Naive B cell (primary cell): ENCODE results near the gene SLC33A1. TPM values are rescaled to one million over a fixed set of nuclear protein-coding genes. Genes with fewer than 3 reads are reported as not detected.
"Not testable (repeated sequence)": the region's sequence is repeated elsewhere in the genome, so short reads cannot be mapped to it uniquely, and the experiment has no call there.

Experiments used
- ATAC-seq, 2 donors: fragments of 150-1000 bp; cut with Tn5 transposase; 2 replicates each; pipeline ENCODE4 v1.10.0; 2021; ENCODE audit warnings: low read depth in 2 of 2, mild to moderate bottlenecking in 2 of 2, moderate library complexity in 2 of 2
- DNase-seq: peaks from one replicate; pipeline ENCODE4 v3.0.0; 2022
- H3K27ac Mint-ChIP-seq, 6 donors: one replicate each; pipeline ENCODE4 v1.8.0; 2020 to 2022; ENCODE audit warnings: mild to moderate bottlenecking in 6 of 6, mixed read lengths in 6 of 6, moderate library complexity in 5 of 6, inconsistent platforms in 2 of 6
- H3K27me3 Mint-ChIP-seq, 3 donors: one replicate each; pipeline ENCODE4 v1.8.0; 2021 to 2022; ENCODE audit warnings: mixed read lengths in 3 of 3, mild to moderate bottlenecking in 1 of 3
- H3K36me3 Mint-ChIP-seq, 2 donors: one replicate each; pipeline ENCODE4 v1.8.0; 2020 to 2022; ENCODE audit warnings: mixed read lengths in 2 of 2, inconsistent platforms in 1 of 2, mild to moderate bottlenecking in 1 of 2
- H3K4me1 Mint-ChIP-seq, 3 donors: one replicate each; pipeline ENCODE4 v1.8.0; 2020 to 2022; ENCODE audit warnings: mixed read lengths in 3 of 3, inconsistent platforms in 1 of 3, mild to moderate bottlenecking in 1 of 3, moderate library complexity in 1 of 3
- H3K4me3 Mint-ChIP-seq, 8 donors: one replicate each; pipeline ENCODE4 v1.8.0; 2020 to 2022; ENCODE audit warnings: mild to moderate bottlenecking in 8 of 8, mixed read lengths in 8 of 8, moderate library complexity in 8 of 8, inconsistent platforms in 2 of 8
- H3K9me3 Mint-ChIP-seq, 7 donors: one replicate each; pipeline ENCODE4 v1.8.0; 2020 to 2022; ENCODE audit warnings: mixed read lengths in 7 of 7, mild to moderate bottlenecking in 5 of 7, inconsistent platforms in 2 of 7, moderate library complexity in 1 of 7
- polyA plus RNA-seq, 6 donors: library from polyadenylated mRNA; unstranded; fragments of 300-500 nt; fragmentation: Illumina TruSeq; gene quantifications; one replicate each; pipeline ENCODE4 v1.2.3, GENCODE V29; 2021; ENCODE audit warnings: low read depth in 6 of 6

Gene SLC33A1
- 10 to 100 TPM; 10.5 to 21.1 (median 13.9) TPM for polyA plus RNA-seq

DNA sequence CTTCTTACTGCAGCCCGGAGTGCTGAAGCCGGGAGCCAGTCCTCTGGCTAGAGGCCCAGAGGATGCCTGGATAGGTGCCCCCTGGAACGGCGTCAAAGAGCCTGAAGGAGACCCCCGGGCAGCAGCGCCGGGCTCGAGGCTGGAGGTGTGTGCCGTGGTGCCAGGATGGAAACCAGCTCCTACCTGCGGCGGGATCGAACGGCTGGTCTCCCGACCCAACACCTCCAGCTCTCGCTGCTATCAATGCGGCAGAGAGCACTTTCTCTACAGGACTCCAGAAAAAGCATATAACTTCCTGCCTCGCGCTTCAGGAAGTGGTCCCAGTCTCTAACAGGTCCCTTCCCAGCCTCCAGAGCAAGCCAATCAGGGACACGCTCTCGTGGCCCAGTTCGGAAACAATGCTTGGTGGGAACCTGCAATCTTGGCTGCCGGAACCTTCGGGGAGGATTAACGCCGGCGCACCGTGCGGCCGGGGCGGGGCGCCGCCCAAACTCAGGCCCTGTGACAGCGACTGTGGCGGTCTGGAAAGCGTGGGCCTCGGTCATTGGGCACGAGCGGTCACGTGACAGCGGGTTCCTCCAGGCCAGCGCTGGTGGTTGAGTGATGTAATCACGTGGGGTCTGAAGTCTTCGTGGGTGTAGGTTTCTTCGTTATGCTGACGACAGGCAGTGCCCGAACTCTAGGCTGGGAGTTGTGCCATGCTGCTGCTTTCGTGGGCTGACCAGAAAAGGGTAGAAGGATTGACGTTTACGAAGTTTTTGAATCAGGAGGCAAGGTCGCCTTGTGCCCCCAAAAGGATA, at the start of gene SLC33A1:
Gene SLC33A1, minus strand, starts transcription at position 287 of the 800 bp plus-strand sequence. CDS start 430 bp downstream, outside the sequence.
- peak within 1 kb of the TSS; percentile 94 to 99 (median 99) for H3K27ac Mint-ChIP-seq
- H3K4me1 Mint-ChIP-seq, result peaks cover 24 to 42% (median 34%) of the 10 kb centered on the region in 3 donors
- peak; percentile 90 to 92 for ATAC-seq
- H3K9me3 Mint-ChIP-seq, result peaks cover 0 to 6% (median 3%) of the 10 kb centered on the region in 7 donors
- no peaks in the 10 kb centered on the region for H3K27me3 Mint-ChIP-seq
- H3K36me3 Mint-ChIP-seq, result no peaks in the 10 kb centered on the region
- H3K4me3 Mint-ChIP-seq, result peak within 1 kb of the TSS; percentile 92 to 98 (median 96)
- DNase-seq, result peak; percentile 99

- Mint-ChIP-seq H3K4me3 (no peak overlapping the region), H3K27ac (no peak overlapping the region), H3K4me1 (peaks cover 0 to 7% (median 3%) of the 10 kb centered on the region in 3 donors), H3K9me3 (no peaks in the 10 kb centered on the region), H3K36me3 (peaks cover 18 to 28% of the 10 kb centered on the region in 2 donors), H3K27me3 (no peaks in the 10 kb centered on the region)
- DNase-seq (no peak), ATAC-seq (no peak)
Observed at GRCh38 chr3:155895379-155895900, 41.2 kb upstream of the SLC33A1 start.

- Mint-ChIP-seq H3K27me3 (no peaks in the 10 kb centered on the region), H3K9me3 (no peaks in the 10 kb centered on the region), H3K4me1 (peaks cover 16 to 27% (median 24%) of the 10 kb centered on the region in 3 donors), H3K36me3 (peaks cover 0 to 14% of the 10 kb centered on the region in 2 donors), H3K27ac (peak overlapping the region in 1 of 6 donors; percentile 54), H3K4me3 (no peak overlapping the region)
- DNase-seq (no peak), ATAC-seq (no peak)
Observed at GRCh38 chr3:155891321-155891720, 37.1 kb upstream of the SLC33A1 start.

DNA sequence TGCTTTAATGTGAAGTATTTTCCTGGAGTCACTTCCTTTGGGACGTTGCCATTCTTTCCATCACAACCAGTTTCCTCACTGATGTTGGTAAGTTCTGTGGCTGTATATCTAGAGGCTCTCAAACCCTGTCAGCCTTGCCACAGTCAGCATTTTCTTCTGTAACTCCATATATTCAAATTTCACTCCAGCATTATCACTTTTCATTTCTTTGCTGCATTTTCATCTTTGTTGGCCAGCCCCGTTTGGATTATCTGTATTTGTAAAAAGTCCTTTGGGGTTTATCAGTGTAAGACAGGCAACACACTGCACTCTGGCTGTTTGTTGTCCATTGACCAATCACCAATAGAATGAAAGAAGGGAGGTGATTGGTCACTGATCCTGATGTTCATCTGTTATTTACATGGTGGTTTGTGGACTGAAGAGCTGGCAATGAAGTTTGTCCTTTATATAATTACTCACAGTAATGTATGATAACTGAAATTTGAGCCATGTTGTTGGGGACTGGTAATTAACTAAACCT, 36.5 kb upstream of the SLC33A1 start:
- no peak for ATAC-seq
- no peaks in the 10 kb centered on the region for H3K9me3 Mint-ChIP-seq
- no peak overlapping the region for H3K4me3 Mint-ChIP-seq
- peaks cover 21 to 27% (median 27%) of the 10 kb centered on the region in 3 donors for H3K4me1 Mint-ChIP-seq
- H3K27me3 Mint-ChIP-seq, result no peaks in the 10 kb centered on the region
- DNase-seq, result no peak
- peak overlapping the region in 1 of 6 donors; percentile 65 for H3K27ac Mint-ChIP-seq
- H3K36me3 Mint-ChIP-seq, result peaks cover 0 to 14% of the 10 kb centered on the region in 2 donors

GRCh38 chr3:155889952-155890351, 35.7 kb upstream of the SLC33A1 start:
- ATAC-seq (no peak), DNase-seq (no peak)
- peaks cover 0 to 9% of the 10 kb centered on the region in 2 donors for H3K36me3 Mint-ChIP-seq
- no peaks in the 10 kb centered on the region for H3K9me3 Mint-ChIP-seq
- no peak overlapping the region for H3K4me3 Mint-ChIP-seq
- peak overlapping the region in 2 of 6 donors; percentile 24 to 33 for H3K27ac Mint-ChIP-seq
- H3K27me3 Mint-ChIP-seq, result no peaks in the 10 kb centered on the region
- H3K4me1 Mint-ChIP-seq, result peaks cover 22 to 27% (median 27%) of the 10 kb centered on the region in 3 donors

- no peak overlapping the region for H3K27ac Mint-ChIP-seq
- no peak overlapping the region for H3K4me3 Mint-ChIP-seq
- peaks cover 29 to 32% (median 32%) of the 10 kb centered on the region in 3 donors for H3K4me1 Mint-ChIP-seq
- H3K36me3 Mint-ChIP-seq, result peaks cover 0 to 5% of the 10 kb centered on the region in 2 donors
- no peaks in the 10 kb centered on the region for H3K9me3 Mint-ChIP-seq
- no peak for DNase-seq
- no peak for ATAC-seq
- H3K27me3 Mint-ChIP-seq, result no peaks in the 10 kb centered on the region
Observed at GRCh38 chr3:155889212-155889611, 35.0 kb upstream of the SLC33A1 start.

GRCh38 chr3:155886915-155887314, 32.7 kb upstream of the SLC33A1 start:
- Mint-ChIP-seq H3K27ac (peak overlapping the region in 1 of 6 donors; percentile 30), H3K4me1 (peaks cover 33 to 35% (median 35%) of the 10 kb centered on the region in 3 donors), H3K9me3 (no peaks in the 10 kb centered on the region), H3K4me3 (no peak overlapping the region), H3K27me3 (no peaks in the 10 kb centered on the region), H3K36me3 (no peaks in the 10 kb centered on the region)
- ATAC-seq (no peak), DNase-seq (no peak)

DNA sequence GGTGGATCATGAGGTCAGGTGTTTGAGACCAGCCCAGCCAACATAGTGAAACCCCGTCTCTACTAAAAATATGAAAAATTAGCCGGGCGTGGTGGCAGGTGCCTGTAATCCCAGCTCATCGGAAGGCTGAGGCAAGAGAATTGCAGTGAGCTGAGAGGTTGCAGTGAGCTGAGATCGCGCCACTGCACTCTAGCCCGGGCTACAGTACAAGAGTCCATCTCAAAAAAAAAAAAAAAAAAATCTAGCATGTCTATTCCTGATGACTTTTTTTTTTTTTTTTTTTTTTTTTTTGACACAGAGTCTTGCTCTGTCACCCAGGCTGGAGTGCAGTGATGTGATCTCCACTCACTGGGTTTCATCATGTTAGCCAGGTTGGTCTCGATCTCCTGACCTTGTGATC, 32.1 kb upstream of the SLC33A1 start:
- H3K27me3 Mint-ChIP-seq, ATAC-seq, H3K4me3 Mint-ChIP-seq, H3K9me3 Mint-ChIP-seq, H3K36me3 Mint-ChIP-seq, DNase-seq: not testable (repeated sequence)
- H3K27ac Mint-ChIP-seq, result peak overlapping the region in 1 of 6 donors; percentile 36
- peaks cover 38 to 41% (median 41%) of the 10 kb centered on the region in 3 donors for H3K4me1 Mint-ChIP-seq

- H3K9me3 Mint-ChIP-seq, result no peaks in the 10 kb centered on the region
Observed at GRCh38 chr3:155885292-155885691, 31.1 kb upstream of the SLC33A1 start.

GRCh38 chr3:155884292-155884691, 30.1 kb upstream of the SLC33A1 start:
- Mint-ChIP-seq H3K4me1 (peaks cover 36 to 43% (median 41%) of the 10 kb centered on the region in 3 donors), H3K9me3 (no peaks in the 10 kb centered on the region)

More at GRCh38 chr3:155885292-155885691, 31.1 kb upstream of the SLC33A1 start:
- H3K36me3 Mint-ChIP-seq, result no peaks in the 10 kb centered on the region
- DNase-seq, result no peak
- no peak overlapping the region for H3K4me3 Mint-ChIP-seq
- H3K27ac Mint-ChIP-seq, result no peak overlapping the region
- peaks cover 38 to 42% (median 42%) of the 10 kb centered on the region in 3 donors for H3K4me1 Mint-ChIP-seq
- no peak for ATAC-seq
- H3K27me3 Mint-ChIP-seq, result no peaks in the 10 kb centered on the region

GRCh38 chr3:155880286-155880685, 26.1 kb upstream of the SLC33A1 start:
- ATAC-seq (no peak), DNase-seq (no peak)
- Mint-ChIP-seq H3K27ac (peak overlapping the region in 1 of 6 donors; percentile 6), H3K9me3 (peaks cover 0 to 1% (median 0%) of the 10 kb centered on the region in 7 donors), H3K27me3 (no peaks in the 10 kb centered on the region), H3K36me3 (no peaks in the 10 kb centered on the region), H3K4me1 (peaks cover 28 to 46% (median 42%) of the 10 kb centered on the region in 3 donors), H3K4me3 (peak overlapping the region in 1 of 8 donors; percentile 22)

More at GRCh38 chr3:155884292-155884691, 30.1 kb upstream of the SLC33A1 start:
- H3K27ac Mint-ChIP-seq, result no peak overlapping the region
- no peak overlapping the region for H3K4me3 Mint-ChIP-seq
- no peak for DNase-seq
- no peaks in the 10 kb centered on the region for H3K36me3 Mint-ChIP-seq
- no peaks in the 10 kb centered on the region for H3K27me3 Mint-ChIP-seq
- ATAC-seq, result no peak

GRCh38 chr3:155876503-155876902, 22.3 kb upstream of the SLC33A1 start:
- DNase-seq, result no peak
- Mint-ChIP-seq H3K4me3 (peak overlapping the region in 1 of 8 donors; percentile 33), H3K36me3 (no peaks in the 10 kb centered on the region), H3K27me3 (no peaks in the 10 kb centered on the region), H3K9me3 (peaks cover 0 to 1% (median 0%) of the 10 kb centered on the region in 7 donors), H3K4me1 (peaks cover 27 to 50% (median 48%) of the 10 kb centered on the region in 3 donors), H3K27ac (no peak overlapping the region)
- no peak for ATAC-seq

- peaks cover 0 to 1% (median 0%) of the 10 kb centered on the region in 7 donors for H3K9me3 Mint-ChIP-seq
- H3K27ac Mint-ChIP-seq, result peak overlapping the region in 2 of 6 donors; percentile 12
- ATAC-seq (no peak), DNase-seq (no peak)
- peak overlapping the region in 1 of 8 donors; percentile 33 for H3K4me3 Mint-ChIP-seq
- H3K4me1 Mint-ChIP-seq, result peaks cover 26 to 48% (median 44%) of the 10 kb centered on the region in 3 donors
- H3K36me3 Mint-ChIP-seq, result no peaks in the 10 kb centered on the region
- no peaks in the 10 kb centered on the region for H3K27me3 Mint-ChIP-seq
Observed at GRCh38 chr3:155876037-155876436, 21.8 kb upstream of the SLC33A1 start.
